H9 (cell line): ENCODE results near the gene TOMM40L. TPM values are rescaled to one million over a fixed set of nuclear protein-coding genes. Genes with fewer than 3 reads are reported as not detected.
A peak's percentile ranks its signal among the peaks of the same experiment; 100 is the strongest.

ENCODE experiments used
- DNase-seq: peaks from one replicate; pipeline ENCODE4 v3.0.0-alpha.2; 2017
- H2AFZ ChIP-seq: one replicate; pipeline ENCODE4 v1.6.1; 2013; ENCODE audit warnings: mild to moderate bottlenecking, low read length, control low read depth, moderate library complexity
- H2AK5ac ChIP-seq: 2 replicates; pipeline ENCODE4 v1.6.1; 2013; ENCODE audit warnings: low read length, control low read depth, mixed read lengths; ENCODE audit not compliant: insufficient read length
- H2BK120ac ChIP-seq: one replicate; pipeline ENCODE4 v1.6.1; 2013; ENCODE audit warnings: low read depth, mild to moderate bottlenecking, low read length, control low read depth, inconsistent platforms; ENCODE audit not compliant: poor library complexity, severe bottlenecking
- H2BK12ac ChIP-seq: 2 replicates; pipeline ENCODE4 v1.6.1; 2013; ENCODE audit warnings: low read length, control low read depth, mixed read lengths, low read depth; ENCODE audit not compliant: insufficient read length
- H2BK15ac ChIP-seq: 2 replicates; pipeline ENCODE4 v1.6.1; 2013; ENCODE audit warnings: low read depth, low read length, control low read depth
- H2BK20ac ChIP-seq: one replicate; pipeline ENCODE4 v1.6.1; 2013; ENCODE audit warnings: low read depth, mild to moderate bottlenecking, low read length, control low read depth, inconsistent platforms; ENCODE audit not compliant: poor library complexity, severe bottlenecking
- H2BK5ac ChIP-seq: 2 replicates; pipeline ENCODE4 v1.6.1; 2013; ENCODE audit warnings: low read length, control low read depth, mixed read lengths; ENCODE audit not compliant: insufficient read length
- H3K14ac ChIP-seq: 2 replicates; pipeline ENCODE4 v1.6.1; 2013; ENCODE audit warnings: low read length, control low read depth; ENCODE audit not compliant: insufficient read depth
- H3K18ac ChIP-seq: 2 replicates; pipeline ENCODE4 v1.6.1; 2013; ENCODE audit warnings: low read depth, mild to moderate bottlenecking, mixed read lengths, low read length, control low read depth; ENCODE audit not compliant: insufficient read length
- H3K23ac ChIP-seq: 2 replicates; pipeline ENCODE4 v1.6.1; 2013; ENCODE audit warnings: low read length, control low read depth, mixed read lengths, low read depth; ENCODE audit not compliant: insufficient read length
- H3K23me2 ChIP-seq: 2 replicates; pipeline ENCODE4 v1.6.1; 2013; ENCODE audit warnings: low read depth, mild to moderate bottlenecking, mixed read lengths, low read length, control low read depth; ENCODE audit not compliant: insufficient read length, poor library complexity, severe bottlenecking
- H3K27ac ChIP-seq: 2 replicates; pipeline ENCODE4 v1.5.1; 2013; ENCODE audit warnings: low read length, control low read depth, mixed read lengths, low read depth; ENCODE audit not compliant: insufficient read length
- H3K27me3 ChIP-seq: 2 replicates; pipeline ENCODE4 v1.6.1; 2013; ENCODE audit warnings: low read length, control low read depth, inconsistent platforms; ENCODE audit not compliant: insufficient read depth
- H3K4ac ChIP-seq: 2 replicates; pipeline ENCODE4 v1.6.1; 2013; ENCODE audit warnings: low read depth, mild to moderate bottlenecking, control low read depth, inconsistent platforms, low read length, moderate library complexity
- H3K4me1 ChIP-seq: 2 replicates; pipeline ENCODE4 v1.6.1; 2013; ENCODE audit warnings: low read length, control low read depth, inconsistent platforms; ENCODE audit not compliant: insufficient read depth
- H3K4me2 ChIP-seq: 2 replicates; pipeline ENCODE4 v1.6.1; 2013; ENCODE audit warnings: low read length, control low read depth, mixed read lengths; ENCODE audit not compliant: insufficient read length, insufficient read depth
- H3K56ac ChIP-seq: 2 replicates; pipeline ENCODE4 v1.6.1; 2013; ENCODE audit warnings: low read depth, mild to moderate bottlenecking, mixed read lengths, low read length, control low read depth; ENCODE audit not compliant: insufficient read length
- H3K79me1 ChIP-seq: 2 replicates; pipeline ENCODE4 v1.6.1; 2013; ENCODE audit warnings: low read depth, mild to moderate bottlenecking, moderate library complexity, low read length, control low read depth, inconsistent platforms; ENCODE audit not compliant: insufficient read depth, poor library complexity, severe bottlenecking
- H3K79me2 ChIP-seq: 2 replicates; pipeline ENCODE4 v1.6.1; 2013; ENCODE audit warnings: low read length, control low read depth, inconsistent platforms; ENCODE audit not compliant: insufficient read depth
- H3K9ac ChIP-seq: 2 replicates; pipeline ENCODE4 v1.6.1; 2013; ENCODE audit warnings: low read length, control low read depth, mixed read lengths; ENCODE audit not compliant: insufficient read length; ENCODE audit errors: extremely low read depth
- H3K9me3 ChIP-seq: one replicate; pipeline ENCODE4 v1.6.1; 2013; ENCODE audit warnings: low read depth, low read length, inconsistent platforms; ENCODE audit not compliant: control insufficient read depth
- H3T11ph ChIP-seq: one replicate; pipeline ENCODE4 v1.6.1; 2013; ENCODE audit warnings: mild to moderate bottlenecking, low read length, control low read depth, inconsistent platforms
- H4K20me1 ChIP-seq: one replicate; pipeline ENCODE4 v1.6.1; 2013; ENCODE audit not compliant: control insufficient read depth, insufficient read length, insufficient read depth
- H4K5ac ChIP-seq: 2 replicates; pipeline ENCODE4 v1.6.1; 2013; ENCODE audit warnings: low read depth, mild to moderate bottlenecking, mixed read lengths, low read length, control low read depth; ENCODE audit not compliant: insufficient read length
- H4K8ac ChIP-seq: replicated peaks from 2 replicates; pipeline ENCODE4 v1.6.1; 2013; ENCODE audit warnings: low read length, control low read depth, mixed read lengths, low read depth; ENCODE audit not compliant: insufficient read length
- H4K91ac ChIP-seq: 2 replicates; pipeline ENCODE4 v1.6.1; 2013; ENCODE audit warnings: low read depth, mild to moderate bottlenecking, moderate library complexity, mixed read lengths, low read length, control low read depth; ENCODE audit not compliant: insufficient read length
- H3K27ac Mint-ChIP-seq, 3 experiments: 2 replicates in 2 of 3; 3 replicates in 1 of 3; pipeline ENCODE4 v1.8.0; 2020 to 2021; ENCODE audit warnings: mixed read lengths in 3 of 3, mild to moderate bottlenecking in 1 of 3, moderate library complexity in 1 of 3
- H3K27me3 Mint-ChIP-seq: 2 replicates; pipeline ENCODE4 v1.8.0; 2021; ENCODE audit warnings: low read depth, mild to moderate bottlenecking, moderate library complexity, mixed read lengths
- H3K36me3 Mint-ChIP-seq, 3 experiments: 2 replicates in 2 of 3; 3 replicates in 1 of 3; pipeline ENCODE4 v1.8.0; 2020 to 2021; ENCODE audit warnings: low read depth in 3 of 3, mixed read lengths in 3 of 3; ENCODE audit not compliant: insufficient read depth in 1 of 3
- H3K4me1 Mint-ChIP-seq, 2 experiments: 2 replicates each; pipeline ENCODE4 v1.8.0; 2020; ENCODE audit warnings: mixed read lengths in 2 of 2
- H3K4me3 Mint-ChIP-seq, 2 experiments: 2 replicates in 1 of 2; 3 replicates in 1 of 2; pipeline ENCODE4 v1.8.0; 2020 to 2021; ENCODE audit warnings: mild to moderate bottlenecking in 2 of 2, mixed read lengths in 2 of 2, moderate library complexity in 1 of 2
- H3K9me3 Mint-ChIP-seq, 2 experiments: 2 replicates in 1 of 2; 3 replicates in 1 of 2; pipeline ENCODE4 v1.8.0; 2020; ENCODE audit warnings: mild to moderate bottlenecking in 2 of 2, mixed read lengths in 2 of 2, moderate library complexity in 1 of 2
- WGBS: extraction: QIAGEN DNeasy Blood & Tissue Kit; methylation state at CpG from one replicate; pipeline ENCODE4 v1.1.7; 2013; ENCODE audit warnings: missing lambda C conversion rate, low lambda C conversion rate, mixed read lengths; ENCODE audit not compliant: insufficient read length; ENCODE audit errors: extremely low coverage; 5-methylcytosine and 5-hydroxymethylcytosine counted together
- total RNA-seq: library from RNA; stranded (reverse); gene quantifications from 2 replicates; pipeline ENCODE4 v1.2.1, GENCODE V29; 2021
- TF ChIP-seq, protein P1 (sequence below): fragments of 200-600 bp; sonication (generic); conservative IDR thresholded peaks from 3 replicates; pipeline ENCODE4 v1.8.0; 2021; ENCODE audit warnings: antibody characterized with exemption, mild to moderate bottlenecking

The TOMM40L gene
- total RNA-seq, 1 experiment from 2014 or later = 13.5 TPM

DNA sequence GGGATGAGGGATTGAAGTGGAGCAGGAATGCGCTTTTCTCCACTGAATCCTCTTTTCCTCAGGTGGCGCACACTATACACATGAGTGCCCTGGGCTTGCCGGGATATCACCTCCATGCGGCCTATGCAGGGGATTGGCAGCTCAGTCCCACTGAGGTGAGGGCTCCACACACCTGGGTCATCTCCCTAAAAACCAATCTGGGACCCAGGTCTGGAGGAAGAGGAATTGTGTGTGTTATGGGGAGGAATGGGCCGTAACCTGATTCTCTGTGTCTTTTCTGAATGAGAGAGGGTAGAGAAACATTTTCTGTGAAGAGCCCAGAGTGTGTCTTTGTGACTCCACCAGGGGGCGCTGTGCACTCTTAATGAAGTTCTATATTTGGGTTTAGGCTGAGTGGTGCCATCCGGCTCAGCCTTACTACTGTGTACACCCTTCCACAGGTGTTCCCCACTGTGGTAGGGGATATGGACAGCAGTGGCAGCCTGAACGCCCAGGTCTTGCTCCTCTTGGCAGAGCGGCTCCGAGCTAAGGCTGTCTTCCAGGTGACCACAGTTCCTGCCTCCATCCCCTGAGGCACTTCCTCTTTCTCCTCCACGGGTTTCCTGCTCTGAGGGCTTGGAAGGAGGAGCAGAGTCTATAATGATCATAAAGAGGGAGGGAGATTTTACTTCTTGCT lies 1.5 kb downstream of the TOMM40L start:
- Histone ChIP-seq H3K23me2 (no peaks in the 10 kb centered on the region), H2BK120ac (no peak overlapping the region), H3K27me3 (no peaks in the 10 kb centered on the region), H3K9me3 (no peaks in the 10 kb centered on the region), H3K27ac (no peak overlapping the region), H2BK20ac (no peak overlapping the region), H4K20me1 (no peaks in the 10 kb centered on the region), H4K5ac (no peak overlapping the region), H3K9ac (no peak overlapping the region), H3K79me1 (no peaks in the 10 kb centered on the region), H4K91ac (no peak overlapping the region), H2AK5ac (no peak overlapping the region), H3K4ac (no peak overlapping the region), H2BK5ac (no peak overlapping the region), H3T11ph (no peak overlapping the region), H2AFZ (no peak overlapping the region), H3K18ac (no peak overlapping the region), H2BK15ac (no peak overlapping the region), H2BK12ac (no peak overlapping the region), H3K14ac (no peak overlapping the region), H3K4me1 (peaks cover 8% of the 10 kb centered on the region; the same call in 1 of the 2 replicates), H3K79me2 (no peaks in the 10 kb centered on the region), H4K8ac (no peak overlapping the region), H3K56ac (no peak overlapping the region), H3K4me2 (peak overlapping the region; percentile 79), H3K23ac (no peak overlapping the region)
- WGBS = no CpG with 5 or more reads among the region's 11 CpGs
- peak; percentile 78 for DNase-seq
- peaks cover 23 to 40% of the 10 kb centered on the region in 2 experiments for H3K4me1 Mint-ChIP-seq
- H3K4me3 Mint-ChIP-seq = peak overlapping the region; percentile 99 to 100
- TF ChIP-seq, protein P1, sequence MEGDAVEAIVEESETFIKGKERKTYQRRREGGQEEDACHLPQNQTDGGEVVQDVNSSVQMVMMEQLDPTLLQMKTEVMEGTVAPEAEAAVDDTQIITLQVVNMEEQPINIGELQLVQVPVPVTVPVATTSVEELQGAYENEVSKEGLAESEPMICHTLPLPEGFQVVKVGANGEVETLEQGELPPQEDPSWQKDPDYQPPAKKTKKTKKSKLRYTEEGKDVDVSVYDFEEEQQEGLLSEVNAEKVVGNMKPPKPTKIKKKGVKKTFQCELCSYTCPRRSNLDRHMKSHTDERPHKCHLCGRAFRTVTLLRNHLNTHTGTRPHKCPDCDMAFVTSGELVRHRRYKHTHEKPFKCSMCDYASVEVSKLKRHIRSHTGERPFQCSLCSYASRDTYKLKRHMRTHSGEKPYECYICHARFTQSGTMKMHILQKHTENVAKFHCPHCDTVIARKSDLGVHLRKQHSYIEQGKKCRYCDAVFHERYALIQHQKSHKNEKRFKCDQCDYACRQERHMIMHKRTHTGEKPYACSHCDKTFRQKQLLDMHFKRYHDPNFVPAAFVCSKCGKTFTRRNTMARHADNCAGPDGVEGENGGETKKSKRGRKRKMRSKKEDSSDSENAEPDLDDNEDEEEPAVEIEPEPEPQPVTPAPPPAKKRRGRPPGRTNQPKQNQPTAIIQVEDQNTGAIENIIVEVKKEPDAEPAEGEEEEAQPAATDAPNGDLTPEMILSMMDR = peak; percentile 94
- peaks cover 18 to 22% (median 20%) of the 10 kb centered on the region in 3 experiments; a peak in 6 of 7 replicates for H3K36me3 Mint-ChIP-seq
- H3K27ac Mint-ChIP-seq = peak overlapping the region; percentile 62 to 99 (median 98); a peak in 4 of 7 replicates
- H3K27me3 Mint-ChIP-seq = no peaks in the 10 kb centered on the region
- no peaks in the 10 kb centered on the region for H3K9me3 Mint-ChIP-seq
